Peyer's patch (tissue), 4 donors: ENCODE data around the gene DVL3.

Experiments used
- CTCF ChIP-seq, 6 experiments: fragments of 450-650 bp in 4 of 6; fragments of 200-600 bp in 2 of 6; sonication (generic) in 1 of 6; IDR thresholded peaks; one replicate each; pipeline ENCODE4 v1.5.1; 2017 to 2019; ENCODE audit warnings: antibody characterized with exemption in 6 of 6, mild to moderate bottlenecking in 3 of 6, moderate library complexity in 1 of 6
- POLR2A ChIP-seq, 2 donors: fragments of 450-650 bp; IDR thresholded peaks; one replicate each; pipeline ENCODE4 v1.5.1; 2017; ENCODE audit warnings: antibody characterized with exemption in 2 of 2, mild to moderate bottlenecking in 2 of 2, moderate library complexity in 2 of 2

GRCh38 chr3:184116017-184116416, 39.2 kb upstream of the DVL3 start:
- TF ChIP-seq CTCF (IDR thresholded peaks at IDR 0.05) (no peak), POLR2A (IDR thresholded peaks at IDR 0.05) (no peak)
